ENCODE results near the gene TAS2R46.

The TAS2R46 gene

DNA sequence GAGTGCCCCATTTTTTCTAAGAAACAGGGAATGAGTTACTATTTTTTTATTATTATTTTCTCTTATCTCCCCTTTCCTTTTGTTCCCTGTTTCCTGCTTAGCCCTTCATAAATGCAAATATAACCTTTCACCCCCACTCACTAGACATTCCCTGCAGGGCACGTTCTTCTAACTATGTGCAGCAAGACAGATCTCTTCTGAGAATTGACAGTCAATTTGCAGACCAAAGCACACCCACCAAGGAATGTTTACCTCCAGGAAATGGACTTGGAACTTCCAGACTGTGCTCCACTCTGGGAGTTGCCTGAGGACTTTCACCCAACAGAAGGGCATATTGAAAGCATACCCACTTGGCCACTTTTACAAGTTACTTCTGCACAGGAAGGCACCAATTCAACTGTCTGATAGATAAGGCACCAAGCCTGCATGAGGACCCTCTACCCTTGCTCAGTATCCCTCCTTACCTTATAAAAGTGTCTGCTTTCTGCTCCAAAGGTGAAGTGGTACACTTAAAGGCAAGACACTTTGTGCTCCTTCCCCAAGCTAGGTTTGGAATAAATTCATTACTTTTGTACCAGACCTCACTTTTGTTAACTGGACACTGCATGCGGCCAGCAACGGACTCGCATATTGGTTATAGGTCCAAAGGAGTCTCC lies 46.2 kb downstream of the TAS2R46 start:
- no peaks in the 10 kb centered on the region for H3K9me3 ChIP-seq (ENCODE audit: control insufficient read depth, insufficient read depth, low read length)
- H3K36me3 ChIP-seq (ENCODE audit: insufficient read depth, low read length) = no peaks in the 10 kb centered on the region
- H3K4me1 ChIP-seq (ENCODE audit: insufficient read depth, low read length) = no peaks in the 10 kb centered on the region
- no peak overlapping the region for H3K9ac ChIP-seq (ENCODE audit: low read depth, low read length)

DNA sequence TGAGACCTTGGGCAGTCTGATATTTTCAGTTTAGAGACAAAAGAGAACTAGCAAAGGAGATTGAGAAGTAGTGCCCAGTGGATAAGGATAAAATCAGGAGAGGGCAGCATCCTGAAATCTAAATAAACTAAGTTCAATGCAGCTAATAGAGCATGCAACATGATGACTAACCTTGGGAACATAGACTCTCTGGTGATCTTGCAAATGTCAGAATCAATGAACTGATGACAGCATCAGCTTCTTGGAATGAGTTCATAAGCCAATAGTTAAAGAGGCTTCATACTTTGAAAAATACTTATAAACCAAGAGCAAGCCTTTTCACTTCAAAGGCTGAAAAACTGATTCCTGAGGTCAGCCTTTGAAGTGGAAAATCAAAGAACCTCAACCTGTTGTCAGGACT lies 47.9 kb downstream of the TAS2R46 start:
- H3K4me1 ChIP-seq (ENCODE audit: insufficient read depth, low read length) = no peaks in the 10 kb centered on the region
- H3K9ac ChIP-seq (ENCODE audit: low read depth, low read length) = no peak overlapping the region
- no peaks in the 10 kb centered on the region for H3K36me3 ChIP-seq (ENCODE audit: insufficient read depth, low read length)
- no peaks in the 10 kb centered on the region for H3K9me3 ChIP-seq (ENCODE audit: control insufficient read depth, insufficient read depth, low read length)
